ENCODE measurements around the gene DDA1.

GRCh38 chr19:17279436-17279835 lies 29.9 kb upstream of the DDA1 start:
- TF ChIP-seq EZH2 (IDR thresholded peaks at IDR 0.05; ENCODE audit: borderline replicate concordance, low read length) = no peak
- TF ChIP-seq, protein P1, sequence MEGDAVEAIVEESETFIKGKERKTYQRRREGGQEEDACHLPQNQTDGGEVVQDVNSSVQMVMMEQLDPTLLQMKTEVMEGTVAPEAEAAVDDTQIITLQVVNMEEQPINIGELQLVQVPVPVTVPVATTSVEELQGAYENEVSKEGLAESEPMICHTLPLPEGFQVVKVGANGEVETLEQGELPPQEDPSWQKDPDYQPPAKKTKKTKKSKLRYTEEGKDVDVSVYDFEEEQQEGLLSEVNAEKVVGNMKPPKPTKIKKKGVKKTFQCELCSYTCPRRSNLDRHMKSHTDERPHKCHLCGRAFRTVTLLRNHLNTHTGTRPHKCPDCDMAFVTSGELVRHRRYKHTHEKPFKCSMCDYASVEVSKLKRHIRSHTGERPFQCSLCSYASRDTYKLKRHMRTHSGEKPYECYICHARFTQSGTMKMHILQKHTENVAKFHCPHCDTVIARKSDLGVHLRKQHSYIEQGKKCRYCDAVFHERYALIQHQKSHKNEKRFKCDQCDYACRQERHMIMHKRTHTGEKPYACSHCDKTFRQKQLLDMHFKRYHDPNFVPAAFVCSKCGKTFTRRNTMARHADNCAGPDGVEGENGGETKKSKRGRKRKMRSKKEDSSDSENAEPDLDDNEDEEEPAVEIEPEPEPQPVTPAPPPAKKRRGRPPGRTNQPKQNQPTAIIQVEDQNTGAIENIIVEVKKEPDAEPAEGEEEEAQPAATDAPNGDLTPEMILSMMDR (conservative IDR thresholded peaks at IDR 0.05 in 1 of 2, IDR thresholded peaks at IDR 0.05 in 1 of 2; ENCODE audit: extremely low read depth in 1 of 2, insufficient read depth in 1 of 2, low read depth in 1 of 2, low read length in 2 of 2) = no peak
